ENCODE data around the gene ALDH1L1.

DNA sequence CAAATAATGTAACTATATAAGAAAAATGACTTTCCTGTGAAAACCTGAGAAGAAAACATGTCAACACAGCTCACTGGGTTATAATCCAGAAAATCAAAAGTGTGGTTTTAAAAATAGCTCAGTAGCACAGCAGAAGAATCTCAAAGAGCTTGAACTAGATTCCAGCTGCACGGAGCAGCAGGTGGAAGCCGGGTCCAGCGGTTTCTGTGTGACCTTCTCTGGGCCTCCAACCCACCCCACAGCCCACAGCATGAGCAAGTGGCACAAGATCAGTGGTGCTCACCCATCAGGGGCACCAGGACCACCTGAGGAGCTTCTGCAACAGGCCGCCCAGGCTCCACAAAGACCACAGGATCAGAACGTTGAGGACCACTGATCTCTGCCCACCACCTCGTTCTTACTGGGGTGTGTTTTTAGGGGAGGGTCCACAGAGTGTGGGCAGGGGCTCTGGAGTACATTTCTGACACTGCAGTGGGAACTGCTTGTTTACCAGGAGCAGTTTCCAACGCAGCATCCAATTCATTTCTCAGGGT lies 119.7 kb downstream of the ALDH1L1 start:
- TF ChIP-seq, protein P1, sequence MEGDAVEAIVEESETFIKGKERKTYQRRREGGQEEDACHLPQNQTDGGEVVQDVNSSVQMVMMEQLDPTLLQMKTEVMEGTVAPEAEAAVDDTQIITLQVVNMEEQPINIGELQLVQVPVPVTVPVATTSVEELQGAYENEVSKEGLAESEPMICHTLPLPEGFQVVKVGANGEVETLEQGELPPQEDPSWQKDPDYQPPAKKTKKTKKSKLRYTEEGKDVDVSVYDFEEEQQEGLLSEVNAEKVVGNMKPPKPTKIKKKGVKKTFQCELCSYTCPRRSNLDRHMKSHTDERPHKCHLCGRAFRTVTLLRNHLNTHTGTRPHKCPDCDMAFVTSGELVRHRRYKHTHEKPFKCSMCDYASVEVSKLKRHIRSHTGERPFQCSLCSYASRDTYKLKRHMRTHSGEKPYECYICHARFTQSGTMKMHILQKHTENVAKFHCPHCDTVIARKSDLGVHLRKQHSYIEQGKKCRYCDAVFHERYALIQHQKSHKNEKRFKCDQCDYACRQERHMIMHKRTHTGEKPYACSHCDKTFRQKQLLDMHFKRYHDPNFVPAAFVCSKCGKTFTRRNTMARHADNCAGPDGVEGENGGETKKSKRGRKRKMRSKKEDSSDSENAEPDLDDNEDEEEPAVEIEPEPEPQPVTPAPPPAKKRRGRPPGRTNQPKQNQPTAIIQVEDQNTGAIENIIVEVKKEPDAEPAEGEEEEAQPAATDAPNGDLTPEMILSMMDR (IDR thresholded peaks at IDR 0.05): no peak
- no peak for TF ChIP-seq EP300 (IDR thresholded peaks at IDR 0.05)
